Neuronal stem cell (in vitro differentiated cells): ENCODE measurements around the gene ZNF385C.

Source experiments
- DNase-seq: peaks from one replicate; pipeline ENCODE4 v3.0.0-alpha.2; 2013; ENCODE audit warnings: low spot score
- H2AFZ ChIP-seq: one replicate; pipeline ENCODE4 v1.6.1; 2013; ENCODE audit warnings: mild to moderate bottlenecking, low read length, inconsistent platforms
- H2AK5ac ChIP-seq: 2 replicates; pipeline ENCODE4 v1.6.1; 2013; ENCODE audit warnings: low read depth, mild to moderate bottlenecking, inconsistent platforms, low read length, moderate library complexity, mixed read lengths
- H2BK120ac ChIP-seq: 2 replicates; pipeline ENCODE4 v1.6.1; 2013; ENCODE audit warnings: low read depth, mild to moderate bottlenecking, inconsistent platforms, low read length, moderate library complexity, mixed read lengths
- H2BK12ac ChIP-seq: one replicate; pipeline ENCODE4 v1.6.1; 2013; ENCODE audit warnings: low read length, inconsistent platforms
- H2BK15ac ChIP-seq: 2 replicates; pipeline ENCODE4 v1.6.1; 2013; ENCODE audit warnings: mild to moderate bottlenecking, low read length, inconsistent platforms, mixed read lengths
- H2BK5ac ChIP-seq: one replicate; pipeline ENCODE4 v1.6.1; 2013; ENCODE audit warnings: inconsistent platforms, mild to moderate bottlenecking, low read length, moderate library complexity
- H3K14ac ChIP-seq: one replicate; pipeline ENCODE4 v1.6.1; 2013; ENCODE audit warnings: low read length, inconsistent platforms
- H3K18ac ChIP-seq: 2 replicates; pipeline ENCODE4 v1.6.1; 2013; ENCODE audit warnings: low read length, inconsistent platforms
- H3K23ac ChIP-seq: 2 replicates; pipeline ENCODE4 v1.6.1; 2013; ENCODE audit warnings: low read depth, mild to moderate bottlenecking, mixed read lengths, low read length, inconsistent platforms; ENCODE audit not compliant: poor library complexity
- H3K27ac ChIP-seq: replicated peaks from 3 replicates; pipeline ENCODE4 v1.5.1; 2013; ENCODE audit warnings: low read length, inconsistent platforms
- H3K27me3 ChIP-seq, 3 experiments: 2 replicates each; pipeline ENCODE4 v1.6.1; 2013; ENCODE audit warnings: low read length in 3 of 3, mild to moderate bottlenecking in 2 of 3, inconsistent platforms in 1 of 3, low read depth in 1 of 3, mixed read lengths in 1 of 3, moderate library complexity in 1 of 3; ENCODE audit not compliant: control insufficient read depth in 3 of 3, insufficient read depth in 3 of 3
- H3K36me3 ChIP-seq, 2 donors: replicated peaks in 1 of 2; 2 replicates each; pipeline ENCODE4 v1.6.1; 2013; ENCODE audit warnings: low read length in 2 of 2; ENCODE audit not compliant: control insufficient read depth in 2 of 2, insufficient read depth in 2 of 2
- H3K4ac ChIP-seq: 2 replicates; pipeline ENCODE4 v1.6.1; 2013; ENCODE audit warnings: inconsistent platforms, mild to moderate bottlenecking, low read length, moderate library complexity
- H3K4me1 ChIP-seq, 2 donors: 1 replicate in 1 of 2; 2 replicates in 1 of 2; pipeline ENCODE4 v1.6.1; 2013; ENCODE audit warnings: low read length in 2 of 2, low read depth in 1 of 2; ENCODE audit not compliant: control insufficient read depth in 2 of 2, insufficient read depth in 1 of 2
- H3K4me2 ChIP-seq: one replicate; pipeline ENCODE4 v1.6.1; 2013; ENCODE audit warnings: mild to moderate bottlenecking, low read length, inconsistent platforms; ENCODE audit not compliant: insufficient read depth, poor library complexity, severe bottlenecking
- H3K4me3 ChIP-seq, 2 donors: 2 replicates each; pipeline ENCODE4 v1.5.1; 2013; ENCODE audit warnings: low read length in 2 of 2, mild to moderate bottlenecking in 2 of 2, inconsistent platforms in 1 of 2, moderate library complexity in 1 of 2
- H3K79me1 ChIP-seq: one replicate; pipeline ENCODE4 v1.6.1; 2013; ENCODE audit warnings: low read depth, mild to moderate bottlenecking, inconsistent platforms, low read length, moderate library complexity
- H3K9ac ChIP-seq: one replicate; pipeline ENCODE4 v1.6.1; 2013; ENCODE audit warnings: mild to moderate bottlenecking, low read depth, low read length, inconsistent platforms; ENCODE audit not compliant: poor library complexity
- H3K9me3 ChIP-seq, 2 donors: replicated peaks in 1 of 2; 2 replicates each; pipeline versions ENCODE3 to v1.6.1; 2013; ENCODE audit warnings: low read length in 2 of 2, mild to moderate bottlenecking in 2 of 2, inconsistent platforms in 1 of 2, low read depth in 1 of 2, mixed read lengths in 1 of 2, moderate library complexity in 1 of 2; ENCODE audit not compliant: control insufficient read depth in 2 of 2, insufficient read depth in 1 of 2
- H4K8ac ChIP-seq: one replicate; pipeline ENCODE4 v1.6.1; 2013; ENCODE audit warnings: low read depth, mild to moderate bottlenecking, inconsistent platforms, low read length, moderate library complexity
- H4K91ac ChIP-seq: one replicate; pipeline ENCODE4 v1.6.1; 2013; ENCODE audit warnings: low read length, low read depth, mild to moderate bottlenecking, inconsistent platforms; ENCODE audit not compliant: poor library complexity
- WGBS, 2 donors: extraction: QIAGEN DNeasy Blood & Tissue Kit; methylation state at CpG; one replicate each; pipeline ENCODE4 v1.1.7; 2013; ENCODE audit warnings: missing lambda C conversion rate in 2 of 2, mixed read lengths in 1 of 2; ENCODE audit not compliant: insufficient read length in 2 of 2, insufficient replicate concordance in 1 of 2; ENCODE audit errors: extremely low coverage in 2 of 2; 5-methylcytosine and 5-hydroxymethylcytosine counted together

Gene ZNF385C

GRCh38 chr17:42087042-42087701 lies 11.1 kb downstream of the ZNF385C start:
- Histone ChIP-seq H3K4me2 (no peak overlapping the region), H2BK15ac (no peak overlapping the region), H3K27ac (no peak overlapping the region), H4K91ac (no peak overlapping the region), H3K18ac (no peak overlapping the region), H3K4me3 (no peak overlapping the region), H2BK5ac (no peak overlapping the region), H2AFZ (no peak overlapping the region), H3K4me1 (no peaks in the 10 kb centered on the region), H3K36me3 (no peaks in the 10 kb centered on the region), H3K9me3 (no peaks in the 10 kb centered on the region), H3K4ac (no peak overlapping the region), H3K23ac (no peak overlapping the region), H3K27me3 (peaks cover 0 to 25% (median 0%) of the 10 kb centered on the region in 3 experiments), H3K14ac (no peak overlapping the region), H3K79me1 (no peaks in the 10 kb centered on the region), H3K9ac (no peak overlapping the region), H4K8ac (no peak overlapping the region), H2BK12ac (no peak overlapping the region), H2AK5ac (no peak overlapping the region), H2BK120ac (no peak overlapping the region)
- no peak for DNase-seq
- WGBS, 2 donors, result no CpG with 5 or more reads among the region's 7 CpGs

- Histone ChIP-seq H2AK5ac (no peak overlapping the region), H3K36me3 (no peaks in the 10 kb centered on the region), H2BK15ac (no peak overlapping the region), H3K27me3 (peaks cover 0 to 13% (median 0%) of the 10 kb centered on the region in 3 experiments), H2BK5ac (no peak overlapping the region), H3K9ac (peak overlapping the region; percentile 50), H3K9me3 (no peaks in the 10 kb centered on the region), H3K18ac (peak overlapping the region; percentile 17), H4K8ac (no peak overlapping the region), H3K23ac (peak overlapping the region; percentile 11), H3K14ac (no peak overlapping the region), H2BK12ac (no peak overlapping the region), H3K4me3 (no peak overlapping the region), H4K91ac (no peak overlapping the region), H3K4ac (no peak overlapping the region), H3K4me1 (no peaks in the 10 kb centered on the region), H3K4me2 (no peak overlapping the region), H3K27ac (no peak overlapping the region), H2AFZ (no peak overlapping the region), H3K79me1 (no peaks in the 10 kb centered on the region), H2BK120ac (no peak overlapping the region)
- no CpG with 5 or more reads among the region's 9 CpGs for WGBS, 2 donors
- no peak for DNase-seq
Observed at GRCh38 chr17:42081516-42082129, 16.6 kb downstream of the ZNF385C start.

- no peak overlapping the region for H3K4me3 ChIP-seq
- DNase-seq, result no peak
Observed at GRCh38 chr17:42079541-42079940, 18.7 kb downstream of the ZNF385C start.

GRCh38 chr17:42078396-42079043 lies 19.8 kb downstream of the ZNF385C start:
- Histone ChIP-seq H3K14ac (no peak overlapping the region), H2AFZ (no peak overlapping the region), H4K8ac (no peak overlapping the region), H3K9me3 (no peaks in the 10 kb centered on the region), H2AK5ac (no peak overlapping the region), H3K79me1 (no peaks in the 10 kb centered on the region), H3K4me3 (no peak overlapping the region), H2BK5ac (no peak overlapping the region), H3K18ac (peak overlapping the region; percentile 45), H3K4me2 (no peak overlapping the region), H3K27me3 (peaks cover 0 to 33% (median 5%) of the 10 kb centered on the region in 3 experiments), H2BK12ac (no peak overlapping the region), H3K36me3 (no peaks in the 10 kb centered on the region), H3K23ac (no peak overlapping the region), H2BK15ac (no peak overlapping the region), H3K4me1 (no peaks in the 10 kb centered on the region), H2BK120ac (no peak overlapping the region), H3K9ac (no peak overlapping the region), H3K4ac (no peak overlapping the region), H3K27ac (no peak overlapping the region), H4K91ac (no peak overlapping the region)
- DNase-seq, result no peak
- no CpG with 5 or more reads among the region's 8 CpGs for WGBS, 2 donors

More at GRCh38 chr17:42079541-42079940, 18.7 kb downstream of the ZNF385C start:
- H2BK12ac ChIP-seq, result no peak overlapping the region
- H3K14ac ChIP-seq, result no peak overlapping the region
- H3K18ac ChIP-seq, result no peak overlapping the region
- no peak overlapping the region for H2AK5ac ChIP-seq
- no peaks in the 10 kb centered on the region for H3K36me3 ChIP-seq
- no peak overlapping the region for H3K4me2 ChIP-seq
- no peaks in the 10 kb centered on the region for H3K4me1 ChIP-seq
- H2BK120ac ChIP-seq, result no peak overlapping the region
- H3K9me3 ChIP-seq, result no peaks in the 10 kb centered on the region
- no peak overlapping the region for H3K23ac ChIP-seq
- H4K91ac ChIP-seq, result no peak overlapping the region
- no peak overlapping the region for H4K8ac ChIP-seq
- H3K9ac ChIP-seq, result no peak overlapping the region
- no peak overlapping the region for H3K4ac ChIP-seq
- no peaks in the 10 kb centered on the region for H3K79me1 ChIP-seq
- no peak overlapping the region for H2AFZ ChIP-seq
- H3K27me3 ChIP-seq, result peaks cover 0 to 27% (median 0%) of the 10 kb centered on the region in 3 experiments
- no peak overlapping the region for H2BK5ac ChIP-seq
- H2BK15ac ChIP-seq, result no peak overlapping the region
- WGBS, 2 donors, result no CpG with 5 or more reads among the region's 2 CpGs
- no peak overlapping the region for H3K27ac ChIP-seq
